Calu3 (cell line): ENCODE results near the gene SMAD7. TPM values are rescaled to one million over a fixed set of nuclear protein-coding genes. Genes with fewer than 3 reads are reported as not detected.

Source experiments
- BruUV-seq: library from RNA; stranded (reverse); fragments of 400-500 nt; replicated peaks from 2 replicates; lab custom pipeline; 2021; lab: Mats Ljungman, UMichigan
- CTCF ChIA-PET: fragments of 300-600 bp; sonication (Branson Sonifier 250); formaldehyde crosslinking; loops from one replicate; lab custom pipeline; 2022; ENCODE audit warnings: antibody characterized with exemption; lab: Charles Lee
- DNase-seq: peaks from one replicate; pipeline ENCODE4 v3.0.0; 2022
- H3K27ac Mint-ChIP-seq: one replicate; pipeline ENCODE4 v1.8.0; 2022; ENCODE audit warnings: mixed read lengths; ENCODE audit not compliant: unreplicated experiment
- H3K27me3 Mint-ChIP-seq: one replicate; pipeline ENCODE4 v1.8.0; 2022; ENCODE audit warnings: mixed read lengths; ENCODE audit not compliant: unreplicated experiment
- H3K36me3 Mint-ChIP-seq: one replicate; pipeline ENCODE4 v1.8.0; 2022; ENCODE audit warnings: mild to moderate bottlenecking, moderate library complexity, mixed read lengths; ENCODE audit not compliant: insufficient read depth, unreplicated experiment
- H3K4me1 Mint-ChIP-seq: one replicate; pipeline ENCODE4 v1.8.0; 2022; ENCODE audit warnings: mild to moderate bottlenecking, low read depth, mixed read lengths; ENCODE audit not compliant: unreplicated experiment
- H3K4me3 Mint-ChIP-seq: one replicate; pipeline ENCODE4 v1.8.0; 2022; ENCODE audit warnings: mild to moderate bottlenecking, low read depth, moderate library complexity, mixed read lengths; ENCODE audit not compliant: unreplicated experiment
- H3K9me3 Mint-ChIP-seq: one replicate; pipeline ENCODE4 v1.8.0; 2022; ENCODE audit warnings: low read depth, mixed read lengths; ENCODE audit not compliant: unreplicated experiment
- CTCF ChIP-seq: fragments of 200-600 bp; IDR thresholded peaks from one replicate; pipeline ENCODE4 v1.8.0; 2022; ENCODE audit warnings: antibody characterized with exemption; ENCODE audit not compliant: unreplicated experiment
- intact Hi-C: fragments of 100-400 bp; cut with micrococcal nuclease; formaldehyde crosslinking; loops from one replicate; pipeline ENCODE4 v1.10.0; 2022; ENCODE audit not compliant: unreplicated experiment
- total RNA-seq: library from RNA; stranded (reverse); gene quantifications from 2 replicates; pipeline ENCODE4 v1.2.3, GENCODE V29; 2022

SMAD7 gene
- total RNA-seq, 1 experiment from 2014 or later = 13.7 TPM

- no TSS peak for BruUV-seq
- CTCF ChIA-PET = interaction anchor here (0.6 to 0.7 kb wide), 2 partner anchors 211 to 465 kb away, joined by 3 to 5 read pairs; no protein-coding TSS in a partner anchor
- TF ChIP-seq CTCF = no peak
- no peak overlapping the region for H3K4me3 Mint-ChIP-seq
- no peaks in the 10 kb centered on the region for H3K9me3 Mint-ChIP-seq
- H3K27ac Mint-ChIP-seq = no peak overlapping the region
- no peaks in the 10 kb centered on the region for H3K4me1 Mint-ChIP-seq
- H3K27me3 Mint-ChIP-seq = peaks cover 26% of the 10 kb centered on the region
- DNase-seq = no peak
- intact Hi-C loops = no loop called here
- H3K36me3 Mint-ChIP-seq = peaks cover 2% of the 10 kb centered on the region
Measured at GRCh38 chr18:48967545-48967944, 16.8 kb upstream of the SMAD7 start.

GRCh38 chr18:48966523-48966922 is 15.8 kb upstream of the SMAD7 start:
- no peak overlapping the region for H3K27ac Mint-ChIP-seq
- H3K4me1 Mint-ChIP-seq = no peaks in the 10 kb centered on the region
- H3K36me3 Mint-ChIP-seq = peaks cover 5% of the 10 kb centered on the region
- intact Hi-C loops = no loop called here
- H3K27me3 Mint-ChIP-seq = peaks cover 26% of the 10 kb centered on the region
- H3K9me3 Mint-ChIP-seq = no peaks in the 10 kb centered on the region
- no peak overlapping the region for H3K4me3 Mint-ChIP-seq
- no peak for DNase-seq
- CTCF ChIA-PET = no interaction called here
- no TSS peak for BruUV-seq
- no peak for TF ChIP-seq CTCF

- BruUV-seq = no TSS peak
- peaks cover 26% of the 10 kb centered on the region for H3K27me3 Mint-ChIP-seq
- TF ChIP-seq CTCF = no peak
- H3K36me3 Mint-ChIP-seq = peaks cover 5% of the 10 kb centered on the region
- H3K4me1 Mint-ChIP-seq = peaks cover 10% of the 10 kb centered on the region
- CTCF ChIA-PET = no interaction called here
- no peak for DNase-seq
- no peak overlapping the region for H3K4me3 Mint-ChIP-seq
- no peak overlapping the region for H3K27ac Mint-ChIP-seq
- no peaks in the 10 kb centered on the region for H3K9me3 Mint-ChIP-seq
- intact Hi-C loops = no loop called here
Measured at GRCh38 chr18:48963586-48964470, 13.1 kb upstream of the SMAD7 start.

- Mint-ChIP-seq H3K4me3 (no peak overlapping the region), H3K27ac (no peak overlapping the region), H3K27me3 (peaks cover 20% of the 10 kb centered on the region), H3K36me3 (peaks cover 5% of the 10 kb centered on the region), H3K9me3 (no peaks in the 10 kb centered on the region), H3K4me1 (peaks cover 10% of the 10 kb centered on the region)
- no TSS peak for BruUV-seq
- intact Hi-C loops = no loop called here
- CTCF ChIA-PET = no interaction called here
- DNase-seq = no peak
- no peak for TF ChIP-seq CTCF
Measured at GRCh38 chr18:48962994-48963561, 12.3 kb upstream of the SMAD7 start.
